H1 (cell line): ENCODE measurements around the gene LLGL2. TPM values are rescaled to one million over a fixed set of nuclear protein-coding genes. Genes with fewer than 3 reads are reported as not detected.

Experiments used
- CBX5 ChIP-seq: fragments of 300-800, 300-1000 bp; sonication (generic); IDR thresholded peaks from 2 replicates; pipeline ENCODE4 v1.7.1; 2016; ENCODE audit warnings: antibody characterized with exemption, low read length, low read depth
- CBX8 ChIP-seq: fragments of 300-800, 300-1000 bp; sonication (generic); IDR thresholded peaks from 2 replicates; pipeline ENCODE4 v1.7.1; 2016; ENCODE audit warnings: low read depth, low read length, borderline replicate concordance
- CEBPB ChIP-seq: IDR thresholded peaks from 2 replicates; pipeline ENCODE4 v1.6.1; 2012; ENCODE audit warnings: low read depth, low read length
- CHD2 ChIP-seq: IDR thresholded peaks from 2 replicates; pipeline ENCODE4 v1.6.1; 2012; ENCODE audit warnings: low read length, improper control_type of control experiment
- CTBP2 ChIP-seq: IDR thresholded peaks from 2 replicates; pipeline ENCODE4 v1.7.0; 2011; ENCODE audit warnings: borderline replicate concordance, mild to moderate bottlenecking, moderate library complexity, mixed read lengths, low read length; ENCODE audit not compliant: insufficient read depth, insufficient read length
- EGR1 ChIP-seq: IDR thresholded peaks from 2 replicates; pipeline ENCODE4 v1.6.1; 2011; ENCODE audit warnings: low read depth, low read length, borderline replicate concordance
- HDAC6 ChIP-seq: IDR thresholded peaks from one replicate; pipeline ENCODE4 v1.7.1; 2012; ENCODE audit warnings: low read depth, mild to moderate bottlenecking, inconsistent platforms, low read length, moderate library complexity
- KDM1A ChIP-seq: fragments of 200-600, 300-600 bp; sonication (generic); IDR thresholded peaks from 2 replicates; pipeline ENCODE4 v1.7.1; 2016; ENCODE audit warnings: mild to moderate bottlenecking, low read length, borderline replicate concordance
- KDM4A ChIP-seq: IDR thresholded peaks from one replicate; pipeline ENCODE4 v1.7.1; 2012; ENCODE audit warnings: low read depth, mild to moderate bottlenecking, moderate library complexity, low read length, inconsistent platforms; ENCODE audit not compliant: severe bottlenecking
- KDM5A ChIP-seq: fragments of 200-600 bp; IDR thresholded peaks from 2 replicates; pipeline ENCODE4 v1.7.1; 2012; ENCODE audit warnings: mild to moderate bottlenecking, low read length, inconsistent platforms, mixed read lengths
- MAFK ChIP-seq: IDR thresholded peaks from 2 replicates; pipeline ENCODE4 v1.6.1; 2012; ENCODE audit warnings: low read depth, mild to moderate bottlenecking, improper control_type of control experiment, low read length
- NANOG ChIP-seq: IDR thresholded peaks from 2 replicates; pipeline ENCODE4 v1.6.1; 2011; ENCODE audit warnings: low read length, low read depth, mild to moderate bottlenecking, inconsistent platforms; ENCODE audit not compliant: insufficient read depth, poor library complexity, severe bottlenecking
- POLR2AphosphoS5 ChIP-seq: IDR thresholded peaks from 2 replicates; pipeline ENCODE4 v1.6.1; 2011; ENCODE audit warnings: low read depth, low read length
- RFX5 ChIP-seq: IDR thresholded peaks from 2 replicates; pipeline ENCODE4 v1.6.1; 2011; ENCODE audit warnings: low read depth, low read length, improper control_type of control experiment, borderline replicate concordance
- RXRA ChIP-seq: IDR thresholded peaks from 2 replicates; pipeline ENCODE4 v1.6.1; 2011; ENCODE audit warnings: low read depth, mild to moderate bottlenecking, low read length, moderate library complexity; ENCODE audit not compliant: insufficient read depth
- SIX5 ChIP-seq: IDR thresholded peaks from 2 replicates; pipeline ENCODE4 v1.6.1; 2011; ENCODE audit warnings: mild to moderate bottlenecking, low read depth, low read length
- TAF1 ChIP-seq: IDR thresholded peaks from 2 replicates; pipeline ENCODE4 v1.6.1; 2011; ENCODE audit warnings: mild to moderate bottlenecking, low read depth, low read length
- TCF12 ChIP-seq: IDR thresholded peaks from 2 replicates; pipeline ENCODE4 v1.6.1; 2011; ENCODE audit warnings: low read depth, mild to moderate bottlenecking, low read length
- TEAD4 ChIP-seq: IDR thresholded peaks from 2 replicates; pipeline ENCODE4 v1.6.1; 2012; ENCODE audit warnings: low read depth, low read length, inconsistent platforms, mixed read lengths
- polyA plus RNA-seq, 7 experiments: library from polyadenylated mRNA; depleted of rRNA in 3 of 7; stranded (reverse) in 5 of 7; unstranded in 2 of 7; fragments of >200 nt in 5 of 7; fragments of 200-250 nt in 2 of 7; gene quantifications; 1 replicate in 5 of 7; 2 replicates in 1 of 7; 4 replicates in 1 of 7; pipeline versions ENCODE4 v1.2.1 to v1.2.3, GENCODE V29; 2011 to 2013; ENCODE audit warnings: missing spikeins in 2 of 7, mixed read lengths in 2 of 7
- total RNA-seq: library from RNA; stranded (reverse); fragmentation: NEBNext Ultra II Directional; extraction: Animal tissue kit (Norgen Biotek cat#: 25700); gene quantifications from 2 replicates; pipeline ENCODE4 v1.2.1, GENCODE V29; 2021
- TF ChIP-seq, protein P1 (sequence below): IDR thresholded peaks from 2 replicates; pipeline ENCODE4 v1.6.1; 2012; ENCODE audit warnings: low read length, inconsistent platforms
- TF ChIP-seq, protein P2 (sequence below), 3 experiments: IDR thresholded peaks; 1 replicate in 2 of 3; 2 replicates in 1 of 3; pipeline versions ENCODE4 v1.5.1 to v1.6.1; 2011; ENCODE audit warnings: low read length in 3 of 3, mild to moderate bottlenecking in 3 of 3, inconsistent platforms in 2 of 3, low read depth in 1 of 3, moderate library complexity in 1 of 3; ENCODE audit not compliant: insufficient read depth in 1 of 3; ENCODE audit errors: control extremely low read depth in 1 of 3

The LLGL2 gene
- total and polyA plus RNA-seq, 2 of the 8 experiments (the other 6 are each of a cell fraction or from before 2014, with no cell fraction given): 64.5 to 77.1 TPM

DNA sequence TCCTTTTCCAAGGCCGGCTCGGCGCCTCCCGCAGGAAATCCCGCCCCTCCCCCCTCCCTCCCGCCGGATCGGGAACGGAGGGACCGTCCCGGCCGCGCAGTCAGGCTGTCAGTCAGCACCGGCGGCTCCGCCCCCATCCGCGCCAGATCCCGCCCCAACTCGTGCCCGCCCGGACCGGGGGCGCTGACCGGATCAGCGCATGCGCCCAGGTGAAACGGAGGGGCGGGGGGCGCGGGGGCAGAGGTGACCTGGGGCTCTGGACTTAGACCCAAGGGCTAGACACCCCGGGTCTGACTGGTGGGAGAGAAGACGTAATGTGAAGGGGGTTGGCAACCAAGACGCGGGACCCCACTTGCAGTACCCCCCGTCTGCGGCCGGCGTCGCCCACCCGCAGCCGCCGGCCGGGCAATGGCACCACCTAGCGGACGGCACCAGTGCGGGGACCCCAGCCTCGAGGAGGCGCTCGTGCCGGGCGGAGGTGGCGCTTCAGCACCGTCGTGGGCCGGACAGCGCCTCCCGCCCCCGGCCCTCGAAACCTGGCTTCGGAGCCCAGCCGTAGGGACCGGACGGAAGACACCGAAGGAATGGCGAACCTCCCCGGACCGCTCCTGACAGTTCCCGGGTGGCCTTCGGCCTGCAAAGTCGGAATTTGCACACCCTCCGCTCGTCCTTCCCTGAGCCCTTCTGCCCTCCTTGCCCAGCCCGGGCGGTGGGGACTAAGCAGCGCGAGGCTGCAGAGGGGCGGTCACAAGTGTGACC is 9.8 kb upstream of the LLGL2 start, which contains the start of gene CASKIN2 (continued):
- TF ChIP-seq TAF1: no peak
- TF ChIP-seq RFX5: no peak
- peak; percentile 94 for TF ChIP-seq EGR1
- TF ChIP-seq KDM1A: no peak
- no peak for TF ChIP-seq RXRA
- TF ChIP-seq TCF12: 0 out of 2 replicates have a peak, but pooled peaks have one; percentile 7
- no peak for TF ChIP-seq CEBPB
- no peak for TF ChIP-seq MAFK
- TF ChIP-seq HDAC6: no peak
- TF ChIP-seq, protein P1, sequence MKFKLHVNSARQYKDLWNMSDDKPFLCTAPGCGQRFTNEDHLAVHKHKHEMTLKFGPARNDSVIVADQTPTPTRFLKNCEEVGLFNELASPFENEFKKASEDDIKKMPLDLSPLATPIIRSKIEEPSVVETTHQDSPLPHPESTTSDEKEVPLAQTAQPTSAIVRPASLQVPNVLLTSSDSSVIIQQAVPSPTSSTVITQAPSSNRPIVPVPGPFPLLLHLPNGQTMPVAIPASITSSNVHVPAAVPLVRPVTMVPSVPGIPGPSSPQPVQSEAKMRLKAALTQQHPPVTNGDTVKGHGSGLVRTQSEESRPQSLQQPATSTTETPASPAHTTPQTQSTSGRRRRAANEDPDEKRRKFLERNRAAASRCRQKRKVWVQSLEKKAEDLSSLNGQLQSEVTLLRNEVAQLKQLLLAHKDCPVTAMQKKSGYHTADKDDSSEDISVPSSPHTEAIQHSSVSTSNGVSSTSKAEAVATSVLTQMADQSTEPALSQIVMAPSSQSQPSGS: no peak; the same call in 1 of the 2 replicates
- TF ChIP-seq CBX5: no peak
- TF ChIP-seq CBX8: no peak
- no peak for TF ChIP-seq SIX5
- peak; percentile 44 for TF ChIP-seq KDM4A
- no peak for TF ChIP-seq NANOG
- TF ChIP-seq CTBP2: no peak
- no peak for TF ChIP-seq KDM5A
- no peak for TF ChIP-seq TEAD4
- TF ChIP-seq, protein P2, sequence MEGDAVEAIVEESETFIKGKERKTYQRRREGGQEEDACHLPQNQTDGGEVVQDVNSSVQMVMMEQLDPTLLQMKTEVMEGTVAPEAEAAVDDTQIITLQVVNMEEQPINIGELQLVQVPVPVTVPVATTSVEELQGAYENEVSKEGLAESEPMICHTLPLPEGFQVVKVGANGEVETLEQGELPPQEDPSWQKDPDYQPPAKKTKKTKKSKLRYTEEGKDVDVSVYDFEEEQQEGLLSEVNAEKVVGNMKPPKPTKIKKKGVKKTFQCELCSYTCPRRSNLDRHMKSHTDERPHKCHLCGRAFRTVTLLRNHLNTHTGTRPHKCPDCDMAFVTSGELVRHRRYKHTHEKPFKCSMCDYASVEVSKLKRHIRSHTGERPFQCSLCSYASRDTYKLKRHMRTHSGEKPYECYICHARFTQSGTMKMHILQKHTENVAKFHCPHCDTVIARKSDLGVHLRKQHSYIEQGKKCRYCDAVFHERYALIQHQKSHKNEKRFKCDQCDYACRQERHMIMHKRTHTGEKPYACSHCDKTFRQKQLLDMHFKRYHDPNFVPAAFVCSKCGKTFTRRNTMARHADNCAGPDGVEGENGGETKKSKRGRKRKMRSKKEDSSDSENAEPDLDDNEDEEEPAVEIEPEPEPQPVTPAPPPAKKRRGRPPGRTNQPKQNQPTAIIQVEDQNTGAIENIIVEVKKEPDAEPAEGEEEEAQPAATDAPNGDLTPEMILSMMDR (IDR thresholded peaks at IDR 0.05; ENCODE audit: control extremely low read depth in 1 of 3, insufficient read depth in 1 of 3, low read depth in 1 of 3, low read length in 3 of 3): peak; percentile 96 to 100 (median 100)
- TF ChIP-seq CHD2: no peak
- TF ChIP-seq POLR2AphosphoS5: no peak
